HK-2 (cell line): ENCODE results near the gene SDR42E2.
A peak's percentile ranks its signal among the peaks of the same experiment; 100 is the strongest.
"Not testable (repeated sequence)": the region's sequence is repeated elsewhere in the genome, so short reads cannot be mapped to it uniquely, and the experiment has no call there.

ENCODE experiments used
- DNase-seq: peaks from one replicate; pipeline ENCODE4 v3.0.0-alpha.2; 2018; ENCODE audit not compliant: unreplicated experiment

SDR42E2 gene

DNA sequence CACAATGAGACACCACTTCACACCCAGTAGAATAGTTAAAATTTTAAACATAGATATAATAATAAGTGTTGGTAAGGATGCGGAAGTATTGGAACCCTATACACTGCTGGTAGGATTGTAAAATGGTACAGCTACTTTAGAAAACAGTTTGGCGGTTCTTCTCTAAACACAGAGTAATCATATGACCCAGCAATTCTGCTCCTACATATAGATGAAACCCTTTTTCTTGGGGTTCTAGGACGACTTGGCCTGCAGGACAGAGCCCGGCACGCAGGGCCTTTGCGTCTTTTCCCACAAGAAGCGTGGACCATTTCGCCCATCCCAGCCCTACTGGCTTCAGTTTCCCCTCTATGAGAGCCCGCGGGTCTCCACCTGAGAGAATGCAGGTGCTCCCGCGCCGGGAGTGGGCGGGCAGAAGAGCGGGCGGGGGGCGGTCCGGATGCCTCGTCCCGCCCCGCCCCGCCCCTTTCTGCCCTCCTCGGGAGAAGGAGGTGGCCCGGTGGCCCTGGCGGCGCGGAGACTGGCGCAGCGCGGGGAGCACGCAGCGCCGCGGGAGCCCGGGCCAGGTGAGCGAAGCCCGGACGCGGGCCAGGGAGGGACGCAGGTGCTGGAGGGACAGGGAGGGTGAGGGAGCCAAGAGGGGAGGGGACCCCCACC is at the start of gene SDR42E2:
TSS of gene SDR42E2 (plus strand) at position 508 of the 657 bp plus-strand sequence. CDS start 3,077 bp downstream, outside the sequence.
- no peak for DNase-seq

DNA sequence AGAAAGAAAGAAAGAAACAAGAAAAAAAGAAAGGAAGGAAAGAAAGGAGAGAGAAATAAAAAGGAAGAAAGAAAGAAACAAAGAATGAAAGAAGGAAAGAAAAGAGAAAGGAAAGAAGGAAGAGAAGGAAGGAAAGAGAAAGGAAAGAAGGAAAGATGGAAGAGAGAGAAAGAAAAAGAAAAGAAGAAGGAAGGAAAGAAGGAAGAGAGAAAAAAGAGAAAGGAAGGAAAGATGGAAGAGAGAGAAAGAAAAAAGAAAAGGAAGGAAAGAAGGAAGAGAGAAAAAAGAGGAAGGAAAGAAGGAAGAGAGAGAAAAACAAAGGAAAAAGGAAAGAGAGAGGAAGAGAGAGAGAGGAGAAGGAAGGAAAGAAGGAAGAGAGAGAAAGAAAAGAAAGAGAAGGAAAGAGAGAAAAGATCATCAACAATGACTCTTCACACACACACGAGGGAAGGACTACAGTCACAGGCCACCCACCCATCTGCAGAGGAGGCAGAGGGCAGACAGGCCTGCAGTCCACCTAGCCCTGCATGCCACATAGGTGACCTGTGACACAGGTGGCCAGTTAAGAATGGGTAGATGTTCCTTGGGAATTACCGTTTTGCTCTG is 46.1 kb upstream of the SDR42E2 start:
- no peak for DNase-seq

DNA sequence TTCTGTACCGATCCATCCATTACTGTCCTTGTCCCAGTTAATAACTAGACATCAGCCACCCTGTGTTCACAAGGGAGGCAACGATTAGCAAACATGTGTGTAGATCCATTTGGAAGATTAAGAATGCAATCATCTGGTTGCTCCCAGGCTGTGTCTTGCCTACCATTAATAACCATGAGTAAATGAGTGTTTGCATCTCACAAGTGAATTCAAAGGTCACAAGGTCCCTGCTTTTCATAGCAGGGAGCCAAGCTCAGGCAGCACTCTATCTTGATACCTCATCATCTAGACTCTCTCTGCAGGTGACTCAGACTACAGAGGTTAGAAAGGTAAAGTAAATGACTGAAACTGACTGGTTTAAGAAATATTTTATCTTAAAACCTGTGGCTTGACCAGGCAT is 44.7 kb upstream of the SDR42E2 start:
- DNase-seq, result no peak

DNA sequence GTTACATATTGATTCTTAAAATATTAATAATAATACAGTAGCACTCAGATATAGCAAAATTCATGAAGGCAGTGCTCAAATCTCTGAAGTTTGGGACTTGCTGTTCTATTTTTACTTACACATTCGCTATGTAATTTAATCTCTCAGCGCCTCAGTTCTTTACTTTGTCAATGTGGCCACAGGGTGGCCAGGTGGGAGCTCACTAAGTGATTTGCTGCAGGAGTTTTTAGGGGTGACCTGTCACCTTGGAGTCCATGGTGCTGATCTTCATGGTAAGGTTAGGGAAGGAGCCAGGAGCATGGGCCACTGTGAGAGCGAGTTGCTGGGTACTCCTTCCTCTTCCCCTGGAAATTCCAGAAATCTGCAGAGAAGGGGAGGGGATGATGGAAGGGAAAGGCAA is 41.9 kb upstream of the SDR42E2 start:
- no peak for DNase-seq

DNA sequence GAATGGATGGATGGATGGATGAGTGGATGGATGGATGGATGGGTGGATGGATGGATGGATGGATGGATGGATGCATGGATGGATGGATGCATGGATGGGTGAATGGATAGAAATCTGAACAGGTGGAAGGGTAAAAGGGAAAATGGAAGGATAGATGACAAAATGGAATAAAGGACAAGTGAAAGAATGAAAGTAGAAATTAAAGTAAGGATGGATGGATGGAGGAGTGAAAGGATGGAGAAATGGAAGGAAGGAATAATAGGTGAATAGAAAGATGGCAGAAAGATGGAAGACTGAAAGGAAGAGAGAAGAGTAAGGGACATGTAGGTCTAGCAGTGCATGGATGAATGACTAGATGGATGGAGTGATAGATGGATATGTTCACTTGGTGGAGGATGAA is 40.1 kb upstream of the SDR42E2 start:
- no peak for DNase-seq

DNA sequence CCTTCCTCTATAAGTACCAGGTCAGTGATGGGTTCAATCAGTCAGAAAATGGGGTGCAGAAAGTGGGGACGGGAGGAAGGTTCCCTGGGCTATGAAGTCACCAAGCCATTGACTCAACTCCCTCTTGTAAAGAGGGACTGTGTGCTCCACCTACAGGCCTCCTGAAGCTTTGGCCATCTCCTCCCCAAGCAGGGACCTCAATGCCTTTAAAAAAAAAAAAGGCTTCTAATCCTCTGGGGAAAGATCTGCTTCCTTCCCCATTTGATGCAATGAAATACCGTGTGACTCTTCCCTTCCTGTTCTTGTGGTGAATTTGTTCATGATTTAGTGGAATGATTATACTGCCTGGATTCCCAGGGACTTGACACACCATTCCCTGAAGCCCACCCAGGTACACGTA is 39.2 kb upstream of the SDR42E2 start:
- no peak for DNase-seq

DNA sequence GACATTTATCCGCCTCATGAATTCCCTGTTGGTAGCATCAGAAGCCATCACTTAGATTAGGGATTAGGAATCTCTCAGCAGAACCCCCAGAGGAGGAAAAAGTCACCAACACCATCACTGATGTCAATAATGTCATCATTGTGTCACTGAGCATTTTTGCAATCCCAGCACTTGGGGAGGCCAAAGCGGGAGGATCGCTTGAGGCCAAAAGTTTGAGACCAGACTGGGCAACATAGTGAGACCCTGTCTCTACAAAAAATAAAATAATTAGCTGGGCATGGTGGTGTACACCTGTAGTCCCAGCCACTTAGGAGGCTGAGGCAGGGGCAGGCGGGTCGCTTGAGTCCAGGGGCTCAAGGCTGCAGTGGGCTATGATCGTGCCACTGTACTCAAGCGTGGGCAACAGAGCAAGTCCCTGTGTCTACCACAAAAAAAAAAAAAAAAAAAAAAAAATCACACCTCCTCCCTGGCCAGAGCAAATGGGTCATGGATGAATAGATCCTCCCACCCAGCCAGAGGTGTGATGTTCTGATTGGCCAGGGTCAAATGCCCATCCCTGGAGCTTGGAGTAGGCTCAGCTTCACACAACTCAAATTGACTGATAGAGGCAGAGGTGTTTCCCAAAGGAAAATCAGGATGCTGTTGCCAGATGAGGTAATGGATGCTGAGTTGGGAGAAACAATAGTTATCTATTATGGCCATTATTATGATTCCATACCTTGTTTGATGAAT is 38.4 kb upstream of the SDR42E2 start:
- DNase-seq, result no peak

DNA sequence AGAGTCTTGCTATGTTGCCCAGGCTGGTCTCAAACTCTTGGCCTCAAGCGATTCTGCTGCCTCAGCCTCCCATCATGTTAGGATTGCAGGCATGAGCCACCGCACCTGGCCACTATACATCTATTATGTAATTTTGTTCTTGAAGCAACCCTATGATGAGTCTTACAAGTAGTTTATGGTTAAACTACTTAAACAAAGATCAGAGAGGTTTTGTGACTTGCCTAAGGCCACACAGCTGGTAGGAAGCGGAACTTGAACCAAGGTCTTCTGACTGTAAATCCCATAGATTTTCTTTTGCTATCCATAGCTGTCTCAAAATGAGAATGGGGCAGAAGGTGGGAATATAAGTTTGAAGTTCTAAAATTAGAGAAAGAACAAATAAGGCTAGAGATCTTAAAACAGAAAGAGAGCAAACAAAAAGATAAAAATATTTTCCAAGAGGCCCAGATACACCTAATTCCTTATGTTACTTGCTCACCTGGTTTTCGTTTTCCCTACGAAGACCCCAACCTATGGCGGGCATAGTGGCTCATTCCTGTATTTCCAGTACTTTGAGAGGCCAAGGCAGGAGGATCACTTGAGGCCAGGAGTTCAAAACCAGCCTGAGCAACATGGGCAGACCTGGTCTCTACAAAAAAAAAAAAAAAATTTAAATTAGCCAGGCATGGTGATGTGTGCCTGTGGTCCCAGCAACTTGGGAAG is 37.6 kb upstream of the SDR42E2 start:
- DNase-seq, result no peak

DNA sequence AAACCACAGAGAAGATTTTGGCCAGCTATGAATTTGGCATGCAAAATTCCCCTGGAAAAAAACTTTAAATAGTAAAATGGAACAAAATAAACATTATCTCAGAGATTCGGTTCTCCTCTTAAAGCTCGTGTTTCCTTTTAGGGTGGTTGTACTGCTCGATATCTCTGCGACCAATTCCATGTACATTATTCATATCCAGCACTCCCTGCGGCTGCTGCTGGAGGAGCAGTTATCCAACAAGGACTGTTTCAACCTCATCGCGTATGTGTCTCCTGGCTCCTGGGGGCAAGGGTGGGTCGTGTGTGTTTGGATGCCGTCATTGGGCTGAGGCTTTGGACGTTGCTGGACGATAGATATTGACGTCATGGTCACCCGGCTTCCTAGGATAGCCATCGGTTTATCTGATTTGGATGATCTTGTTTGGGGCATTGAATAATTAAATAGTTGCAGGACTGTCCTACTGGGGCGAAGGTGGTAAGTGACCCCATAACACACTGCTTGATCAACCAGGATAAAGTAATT is 36.2 kb upstream of the SDR42E2 start:
- DNase-seq, result no peak

DNA sequence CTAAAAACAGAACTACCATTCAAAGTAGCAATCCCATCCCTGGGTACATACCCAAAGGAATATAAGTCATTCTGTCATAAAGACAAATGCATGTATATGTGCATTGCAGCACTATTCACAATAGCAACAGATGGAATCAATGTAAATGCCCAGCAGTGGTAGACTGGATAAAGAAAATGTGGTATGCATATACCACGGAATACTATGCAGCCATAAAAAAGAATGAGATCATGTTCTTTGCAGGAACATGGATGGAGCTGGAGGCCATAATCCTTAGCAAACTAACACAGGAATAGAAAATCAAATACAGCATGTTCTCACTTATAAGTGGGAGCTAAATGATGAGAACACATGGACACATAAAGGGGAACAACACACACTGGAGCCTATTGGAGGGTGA is 33.8 kb upstream of the SDR42E2 start:
- not testable (repeated sequence) for DNase-seq

DNA sequence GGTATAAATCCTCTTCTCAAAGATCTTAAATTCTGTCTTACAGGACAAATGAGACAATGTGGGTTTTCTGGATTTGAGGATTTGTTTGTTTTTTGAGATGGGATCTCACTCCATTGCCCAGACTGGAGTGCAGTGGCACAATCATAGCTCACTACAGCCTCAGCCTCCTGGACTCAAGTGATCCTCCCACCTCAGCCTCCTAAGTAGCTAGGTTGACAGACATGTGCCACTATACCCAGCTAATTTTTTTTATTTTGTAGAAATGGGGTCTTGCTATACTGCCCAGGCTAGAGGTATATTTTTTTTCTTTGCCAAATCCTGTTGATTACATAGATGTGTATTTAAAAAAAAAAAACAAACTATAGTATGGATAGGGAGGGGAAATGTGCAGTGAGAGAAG is 31.8 kb upstream of the SDR42E2 start:
- no peak for DNase-seq

DNA sequence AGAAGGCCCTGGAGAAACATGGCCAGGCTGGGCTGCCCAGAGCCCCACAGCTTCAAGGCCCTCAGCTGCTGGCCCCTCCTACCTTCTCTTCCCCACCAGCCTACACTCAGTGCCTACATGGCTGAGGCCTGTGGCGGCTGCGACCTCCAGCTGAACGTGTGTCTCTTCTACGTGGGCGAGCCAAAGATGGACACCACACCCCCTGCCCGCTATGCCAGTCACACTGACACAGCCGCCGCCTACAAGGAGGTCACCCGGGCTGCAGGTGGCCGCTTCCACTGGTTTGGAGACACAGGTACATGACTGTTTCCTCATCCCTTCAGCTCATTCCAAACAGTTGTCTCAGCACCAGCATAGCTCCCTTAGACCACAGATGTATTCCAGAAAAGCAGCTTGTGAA is 29.5 kb upstream of the SDR42E2 start:
- DNase-seq, result no peak

DNA sequence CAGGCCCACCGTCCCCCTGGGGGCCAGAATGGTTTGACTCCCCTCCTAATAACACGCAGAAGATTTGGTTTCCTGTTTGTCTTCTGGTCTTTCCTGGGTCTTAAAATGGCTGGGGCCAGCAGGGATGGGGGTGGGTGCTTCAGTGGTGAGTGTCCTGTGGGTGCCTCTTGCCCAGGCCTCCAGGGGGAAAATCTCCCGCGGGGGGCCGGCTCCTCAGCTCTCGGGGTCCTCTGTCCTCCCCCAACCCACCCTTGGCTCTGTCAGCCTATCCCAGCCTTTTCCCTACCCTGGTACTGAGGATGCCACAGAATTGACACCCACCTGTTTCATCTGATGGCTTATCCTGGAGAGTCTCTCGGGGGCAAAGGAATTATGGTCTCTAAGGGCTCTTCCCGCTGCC is 23.8 kb upstream of the SDR42E2 start:
- no peak for DNase-seq

DNA sequence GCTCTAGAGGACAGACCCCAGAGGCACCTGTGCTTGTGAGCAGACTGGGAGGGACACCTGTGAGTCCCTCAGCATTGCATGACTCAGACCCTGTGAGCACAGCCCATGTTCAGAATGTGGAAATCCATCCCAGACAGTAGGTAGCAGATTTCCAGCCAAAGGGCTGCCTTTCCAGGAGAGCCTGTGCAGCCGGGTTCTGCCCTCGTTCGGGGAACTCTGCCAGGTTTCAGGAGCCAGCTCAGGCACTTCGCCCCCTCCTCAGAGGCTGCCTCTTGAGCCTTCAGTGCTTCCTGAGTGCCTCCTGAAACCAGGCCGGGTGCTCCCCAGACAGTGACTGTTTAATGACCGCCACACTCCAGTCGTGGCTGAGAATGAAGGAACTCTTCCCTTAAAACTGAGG is 23.3 kb upstream of the SDR42E2 start:
- DNase-seq, result no peak

DNA sequence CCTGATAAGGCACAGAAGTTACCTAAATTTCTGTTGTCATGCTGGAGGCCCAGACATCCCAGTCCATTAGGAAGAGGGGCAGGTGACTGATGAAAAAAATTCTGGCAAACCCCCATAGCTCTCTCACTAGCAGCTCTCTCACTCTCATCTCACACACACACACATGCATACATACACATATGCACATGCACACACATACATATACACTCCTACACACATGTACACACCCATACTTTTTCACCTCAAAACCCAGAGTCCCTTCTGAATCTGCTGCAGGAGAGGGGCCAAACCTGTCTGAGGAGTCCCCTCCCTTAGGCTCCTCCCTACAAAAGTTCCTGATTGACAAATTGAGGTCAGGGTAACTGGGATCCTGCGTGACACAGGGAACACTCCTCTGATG is 22.6 kb upstream of the SDR42E2 start:
- DNase-seq, result no peak

DNA sequence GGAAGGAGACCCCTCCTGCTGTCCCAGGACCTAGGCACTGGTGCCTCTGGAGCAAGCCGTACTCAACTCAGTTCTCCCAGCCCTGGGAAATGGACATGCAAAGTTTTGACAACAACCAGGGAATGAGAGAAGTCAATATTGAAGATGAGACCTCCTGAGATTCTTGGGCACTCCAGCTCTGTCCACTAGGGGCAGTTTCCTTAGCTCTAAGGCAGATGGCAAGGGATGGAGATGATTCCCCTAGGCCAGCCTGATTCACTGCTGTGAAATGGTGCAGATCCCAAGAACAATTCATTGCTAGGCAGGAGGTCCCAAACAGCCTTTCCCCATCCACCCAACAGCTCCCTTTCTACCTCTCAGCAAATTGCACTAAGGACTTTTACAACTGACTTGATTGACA is 20.5 kb upstream of the SDR42E2 start:
- peak; percentile 1 for DNase-seq

DNA sequence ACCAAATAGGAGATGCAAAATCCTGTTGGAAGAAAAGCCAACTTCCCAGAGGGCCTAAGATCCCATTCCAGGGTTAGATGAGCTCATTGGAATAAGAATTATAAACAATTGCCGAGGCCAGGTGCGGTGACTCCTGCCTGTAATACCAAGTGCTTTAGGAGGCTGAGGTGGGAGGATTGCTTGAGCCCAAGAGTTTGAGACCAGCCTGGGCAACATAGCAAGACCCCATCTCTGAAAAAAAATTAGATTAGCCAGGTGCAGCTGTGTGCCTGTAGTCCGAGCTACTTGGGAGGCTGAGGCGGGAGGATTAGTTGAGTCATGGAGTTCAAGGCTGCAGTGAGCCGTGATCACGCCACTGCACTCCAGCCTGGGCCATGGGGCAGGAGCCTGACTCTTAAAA is 17.8 kb upstream of the SDR42E2 start:
- no peak for DNase-seq

DNA sequence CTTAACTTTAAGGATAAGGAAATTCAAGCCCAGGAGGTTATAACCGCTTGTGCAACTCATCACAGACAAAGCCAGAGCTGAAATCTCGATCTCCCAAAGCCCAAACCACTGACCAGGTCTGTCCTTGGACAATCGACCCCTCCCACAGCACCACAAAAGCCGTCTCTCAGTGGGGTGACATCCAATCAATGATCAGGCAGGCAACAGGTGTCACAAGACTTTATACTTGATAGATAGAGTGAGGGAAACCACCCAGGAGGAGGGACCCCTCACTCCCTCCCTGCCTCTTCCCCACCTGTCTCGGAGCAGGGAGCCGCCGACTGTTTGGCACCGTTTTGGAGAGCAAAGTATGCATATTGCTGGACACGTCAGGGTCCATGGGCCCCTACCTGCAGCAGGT is 14.5 kb upstream of the SDR42E2 start:
- DNase-seq, result no peak

DNA sequence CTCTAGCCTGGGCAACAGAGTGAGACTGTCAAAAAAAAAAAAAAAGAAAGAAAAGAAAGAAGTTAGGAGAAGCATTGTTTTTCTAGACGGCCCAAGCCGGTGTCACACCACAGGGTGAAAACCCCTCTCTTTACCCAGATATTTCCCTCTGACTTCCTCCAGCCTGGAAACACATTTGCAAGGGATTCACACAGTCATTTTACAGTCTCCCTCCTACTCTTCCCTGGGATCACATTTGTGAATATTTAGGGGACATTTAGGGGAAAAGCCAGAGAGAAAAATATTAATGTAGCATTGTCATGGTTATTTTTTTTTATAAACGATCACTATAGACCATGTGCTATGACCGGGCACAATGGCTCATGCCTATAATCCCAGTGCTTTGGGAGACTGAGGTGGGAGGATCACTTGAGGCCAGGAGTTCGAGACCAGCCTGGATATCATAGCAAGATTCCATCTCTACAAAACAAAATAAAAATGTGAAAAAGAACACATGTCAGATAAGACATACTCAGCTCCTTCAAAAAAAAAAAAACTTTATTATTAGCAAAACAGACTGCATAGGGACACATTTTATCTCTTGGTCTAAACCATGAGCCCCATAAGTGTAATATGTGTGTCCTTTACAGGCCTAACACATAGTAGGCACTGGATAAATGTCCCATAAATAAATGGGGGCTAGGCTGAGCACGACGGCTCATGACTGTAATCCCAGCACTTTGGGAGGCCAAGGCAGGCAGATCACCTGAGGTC is 10.9 kb upstream of the SDR42E2 start:
- no peak for DNase-seq

DNA sequence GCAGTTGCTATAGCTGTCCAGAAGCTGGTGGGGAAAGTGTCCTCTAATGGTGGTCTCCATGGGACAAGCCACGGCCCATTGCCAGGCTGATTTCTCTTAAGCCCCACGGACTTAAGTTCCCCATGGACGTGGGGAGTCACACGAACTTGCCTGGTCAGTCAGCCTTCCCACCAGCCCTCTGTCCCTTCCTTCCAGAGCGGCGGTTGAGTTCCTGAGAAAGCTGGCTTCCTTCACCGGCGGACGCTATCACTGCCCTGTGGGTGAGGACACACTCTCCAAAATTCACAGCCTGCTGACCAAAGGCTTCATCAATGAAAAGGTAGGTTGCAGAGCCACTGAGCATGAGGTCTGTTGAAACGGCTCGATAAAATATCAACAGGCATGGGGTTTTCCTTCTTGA is 10.0 kb upstream of the SDR42E2 start:
- no peak for DNase-seq

DNA sequence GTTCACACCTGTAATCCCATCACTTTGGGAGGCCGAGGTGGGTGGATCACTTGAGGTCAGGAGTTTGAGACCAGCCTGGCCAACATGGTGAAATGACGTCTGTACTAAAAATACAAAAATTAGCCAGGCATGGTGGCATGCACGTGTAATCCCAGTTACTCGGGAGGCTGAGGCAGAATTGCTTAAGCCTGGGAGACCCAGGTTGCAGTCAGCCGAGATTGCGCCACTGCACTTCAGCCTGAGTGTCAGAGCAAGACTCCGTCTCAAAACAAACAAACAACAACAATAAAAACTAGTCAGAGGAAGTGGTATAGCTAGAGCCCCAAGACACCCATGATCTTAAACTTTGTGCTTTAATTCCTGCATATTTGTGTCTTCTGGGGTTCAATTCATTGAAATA is 9.2 kb upstream of the SDR42E2 start:
- not testable (repeated sequence) for DNase-seq

DNA sequence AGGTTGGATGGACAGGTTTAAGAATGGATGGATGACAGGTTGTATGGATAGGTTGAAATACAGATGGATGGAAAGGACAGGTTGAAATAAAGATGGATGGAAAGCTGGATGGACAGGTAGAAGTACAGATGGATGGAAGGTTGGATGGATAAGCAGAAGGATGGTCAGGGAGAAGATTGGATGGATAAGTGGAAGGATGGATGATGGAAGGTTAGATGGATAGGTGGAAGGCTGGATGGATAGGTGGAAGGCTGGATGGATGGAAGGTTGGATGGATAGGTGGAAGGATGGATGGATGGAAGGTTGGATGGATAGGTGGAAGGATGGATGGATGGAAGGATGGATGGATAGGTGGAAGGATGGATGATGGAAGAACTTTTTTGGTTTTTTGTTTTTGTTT is 905 bp upstream of the SDR42E2 start:
- no peak for DNase-seq
